GM12878 (cell line): ENCODE measurements around the gene MAD2L2. TPM values are rescaled to one million over a fixed set of nuclear protein-coding genes. Genes with fewer than 3 reads are reported as not detected.

Experiments used
- ATAC-seq: fragments of 200-7000 bp; cut with Tn5 transposase; 3 replicates; pipeline ENCODE4 v1.9.1; 2020; ENCODE audit warnings: mild to moderate bottlenecking, moderate library complexity
- BruUV-seq: library from RNA; stranded (reverse); fragments of 400-500 nt; replicated peaks from 2 replicates; lab custom pipeline; 2021; lab: Mats Ljungman, UMichigan
- CTCF ChIA-PET: fragments of 300-600 bp; sonication (Branson Sonifier 250); formaldehyde crosslinking; extraction: SDS; loops from one replicate; lab custom pipeline; 2021; ENCODE audit warnings: inconsistent platforms; lab: Yijun Ruan, JAX
- POLR2A ChIA-PET: fragments of 350-600 bp; formaldehyde crosslinking; extraction: SDS; loops from one replicate; lab custom pipeline; 2021; ENCODE audit warnings: inconsistent platforms; lab: Charles Lee
- RAD21 ChIA-PET: fragments of 300-600 bp; sonication (Branson Sonifier 250); formaldehyde crosslinking; loops from one replicate; lab custom pipeline; 2023; ENCODE audit warnings: antibody characterized with exemption; ENCODE audit not compliant: unreplicated experiment; lab: Charles Lee
- SMC1A ChIA-PET: fragments of 300-600 bp; sonication (Branson Sonifier 250); formaldehyde crosslinking; loops from one replicate; lab custom pipeline; 2023; ENCODE audit not compliant: unreplicated experiment, uncharacterized antibody; lab: Charles Lee
- DNase-seq: peaks from one replicate; pipeline ENCODE4 v3.0.0-alpha.2; 2011; ENCODE audit warnings: low read depth, low spot score
- FAIRE-seq: peaks from 3 replicates; lab custom pipeline; 2011; peaks lifted over from hg19 to GRCh38; lab: Jason Lieb, UNC
- H2AFZ ChIP-seq: 2 replicates; pipeline ENCODE4 v1.6.0; 2011; ENCODE audit warnings: low read depth, low read length, control low read depth; ENCODE audit not compliant: control insufficient read depth
- H3K27ac ChIP-seq: 2 replicates; pipeline ENCODE4 v1.5.1; 2011; ENCODE audit warnings: control low read depth; ENCODE audit not compliant: control insufficient read depth, insufficient read depth
- H3K27me3 ChIP-seq, 2 experiments: replicated peaks in 1 of 2; 2 replicates each; pipeline versions ENCODE4 v1.6.0 to v1.6.1; 2011; ENCODE audit warnings: low read length in 1 of 2; ENCODE audit not compliant: control insufficient read depth in 2 of 2, insufficient read depth in 2 of 2
- H3K36me3 ChIP-seq, 2 experiments: 2 replicates each; pipeline ENCODE4 v1.5.1; 2011; ENCODE audit warnings: low read length in 1 of 2; ENCODE audit not compliant: control insufficient read depth in 2 of 2, insufficient read depth in 2 of 2
- H3K4me1 ChIP-seq: 2 replicates; pipeline ENCODE4 v1.6.1; 2011; ENCODE audit warnings: mild to moderate bottlenecking, low read length, moderate library complexity, mixed read lengths; ENCODE audit not compliant: control insufficient read depth, insufficient read depth
- H3K4me2 ChIP-seq: 2 replicates; pipeline ENCODE4 v1.6.0; 2011; ENCODE audit warnings: control low read depth; ENCODE audit not compliant: control insufficient read depth, insufficient read depth
- H3K4me3 ChIP-seq: fragments of 200-600 bp; sonication (generic); 2 replicates; pipeline ENCODE4 v1.5.1; 2016
- H3K79me2 ChIP-seq: 2 replicates; pipeline ENCODE4 v1.6.0; 2011; ENCODE audit warnings: low read length; ENCODE audit not compliant: control insufficient read depth, insufficient read depth
- H3K9ac ChIP-seq: 2 replicates; pipeline ENCODE4 v1.8.0; 2011; ENCODE audit warnings: low read length, control low read depth, mixed read lengths; ENCODE audit not compliant: control insufficient read depth, insufficient read depth
- H3K9me3 ChIP-seq: replicated peaks from 3 replicates; pipeline ENCODE4 v1.5.1; 2011; ENCODE audit warnings: mild to moderate bottlenecking, low read length; ENCODE audit not compliant: control insufficient read depth, insufficient read depth
- H4K20me1 ChIP-seq: 2 replicates; pipeline ENCODE4 v1.6.0; 2011; ENCODE audit not compliant: control insufficient read depth, insufficient read depth
- BCLAF1 ChIP-seq: fragments of 450-650 bp; IDR thresholded peaks from 2 replicates; pipeline ENCODE4 v1.6.1; 2017; ENCODE audit warnings: antibody characterized with exemption, mild to moderate bottlenecking, moderate library complexity
- KDM1A ChIP-seq: fragments of 200-600 bp; sonication (generic); IDR thresholded peaks from 2 replicates; pipeline ENCODE4 v1.6.1; 2016; ENCODE audit warnings: borderline replicate concordance
- YY1 ChIP-seq: IDR thresholded peaks from 2 replicates; pipeline ENCODE4 v1.6.1; 2011; ENCODE audit warnings: low read depth, mild to moderate bottlenecking, low read length
- ZNF207 ChIP-seq: fragments of 450-650 bp; IDR thresholded peaks from 2 replicates; pipeline ENCODE4 v1.6.1; 2014; ENCODE audit warnings: antibody characterized with exemption, mild to moderate bottlenecking, borderline replicate concordance
- WGBS: methylation state at CpG from one replicate; pipeline ENCODE4 v1.1.6; 2016; ENCODE audit warnings: low lambda C conversion rate; ENCODE audit not compliant: insufficient replicate concordance, insufficient coverage; ENCODE audit errors: missing lambda C conversion rate; 5-methylcytosine and 5-hydroxymethylcytosine counted together
- in situ Hi-C: fragments of 300-500 bp; cut with MboI; formaldehyde crosslinking; loops from 9 replicates; pipeline ENCODE4 v1.14.3; 2018; ENCODE audit warnings: mixed read lengths
- intact Hi-C: fragments of 100-400 bp; cut with micrococcal nuclease; formaldehyde crosslinking; loops from one replicate; pipeline ENCODE4 v1.14.2; 2022; ENCODE audit not compliant: unreplicated experiment
- polyA plus RNA-seq, 11 experiments: library from polyadenylated mRNA; depleted of rRNA in 4 of 11; unstranded in 6 of 11; stranded (reverse) in 5 of 11; fragments of >200 nt; fragmentation: Nextera tagmentation in 4 of 11; fragmentation: Illumina TruSeq in 1 of 11; extraction: Ambion mirVana in 4 of 11; extraction: Trizol in 1 of 11; gene quantifications; 1 replicate in 1 of 11; 2 replicates in 10 of 11; pipeline versions ENCODE4 v1.2.1 to v1.2.3, GENCODE V29; 2011 to 2016; ENCODE audit warnings: inconsistent platforms in 2 of 11, missing spikeins in 2 of 11, low read depth in 1 of 11
- total RNA-seq, 4 experiments: library from RNA; depleted of rRNA in 3 of 4; stranded (reverse); fragments of >200 nt in 3 of 4; fragmentation: Illumina TruSeq in 1 of 4; extraction: Trizol in 1 of 4; gene quantifications; 2 replicates each; pipeline versions ENCODE4 v1.2.1 to v1.2.3, GENCODE V29; 2013 to 2021

MAD2L2 gene
- total and polyA plus RNA-seq, 10 of the 15 experiments (the other 5 are each of a cell fraction or from before 2014, with no cell fraction given), result 3.5 to 95.0 (median 53.2) TPM

GRCh38 chr1:11648039-11648438 lies 32.9 kb downstream of the MAD2L2 start:
- intact Hi-C loops, result no loop called here
- Histone ChIP-seq H3K27me3 (no peaks in the 10 kb centered on the region; a peak in 2 of 4 replicates), H2AFZ (no peak overlapping the region), H3K9me3 (no peaks in the 10 kb centered on the region), H3K4me2 (no peak overlapping the region), H3K4me1 (no peaks in the 10 kb centered on the region), H3K27ac (no peak overlapping the region), H4K20me1 (no peaks in the 10 kb centered on the region), H3K9ac (no peak overlapping the region), H3K79me2 (no peaks in the 10 kb centered on the region), H3K4me3 (no peak overlapping the region), H3K36me3 (no peaks in the 10 kb centered on the region)
- ATAC-seq, result no peak
- no peak for DNase-seq
- 58% methylated on average over 6 of the region's 6 CpGs for WGBS
- CTCF ChIA-PET, result interaction anchor here (1.2 to 1.9 kb wide), 2 partner anchors 59 to 610 kb away, joined by 3 to 14 read pairs; no protein-coding TSS in a partner anchor
- POLR2A ChIA-PET, result no interaction called here
- in situ Hi-C loops, result no loop called here
- SMC1A ChIA-PET, result no interaction called here
- RAD21 ChIA-PET, result interaction anchor here (0.9 to 2.8 kb wide), 2 partner anchors 72 to 611 kb away, joined by 3 to 25 read pairs; no protein-coding TSS in a partner anchor
- FAIRE-seq, result no peak
- TF ChIP-seq ZNF207 (no peak), BCLAF1 (no peak), YY1 (no peak), KDM1A (no peak)
- BruUV-seq, result no TSS peak
